Measurements from ENCODE around the gene DFFB. TPM values are rescaled to one million over a fixed set of nuclear protein-coding genes. Genes with fewer than 3 reads are reported as not detected.

DFFB gene
- total and polyA plus RNA-seq, 2 of the 13 experiments (the other 11 are each of a cell fraction or from before 2014, with no cell fraction given), result 4.6 to 9.3 TPM

DNA sequence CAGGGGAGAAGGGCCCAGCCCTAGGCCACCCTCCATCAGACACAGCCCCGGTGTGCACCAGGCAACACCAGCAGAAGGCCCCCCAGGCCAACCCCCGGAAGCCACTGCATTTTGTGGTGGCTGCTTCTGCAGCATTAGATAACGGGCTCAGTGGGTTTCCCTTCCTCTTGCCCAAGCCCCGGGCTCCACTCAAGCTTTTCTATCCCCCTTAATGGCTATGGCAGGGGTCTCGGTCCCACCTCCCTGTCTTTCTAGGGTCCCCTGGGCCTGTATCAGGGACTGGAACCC is 23.9 kb downstream of the DFFB start:
- FAIRE-seq (no peak), ATAC-seq (no peak), DNase-seq (ENCODE audit: low spot score) (no peak)
- Histone ChIP-seq H2AFZ (ENCODE audit: low read length) (no peak overlapping the region), H4K20me1 (ENCODE audit: insufficient read depth, low read length) (no peaks in the 10 kb centered on the region), H3K36me3 (replicated peaks in 1 of 2; ENCODE audit: control insufficient read depth in 1 of 2, insufficient read depth in 2 of 2, low read length in 2 of 2) (peaks cover 8 to 26% of the 10 kb centered on the region in 2 experiments; a peak in 4 of 5 replicates), H3K4me3 (replicated peaks in 1 of 3; ENCODE audit: insufficient read depth in 1 of 3, low read depth in 2 of 3, low read length in 3 of 3) (no peak overlapping the region), H3K27me3 (ENCODE audit: control insufficient read depth in 1 of 2, insufficient read depth in 2 of 2, low read length in 2 of 2) (no peaks in the 10 kb centered on the region), H3K79me2 (ENCODE audit: insufficient read depth, low read length) (no peaks in the 10 kb centered on the region), H3K4me1 (ENCODE audit: insufficient read depth, low read length) (0 out of 2 replicates have a peak, but pooled peaks cover 6% of the 10 kb centered on the region), H3K9ac (ENCODE audit: insufficient read depth, low read depth, low read length) (no peak overlapping the region), H3K4me2 (ENCODE audit: low read depth, low read length) (no peak overlapping the region), H3K9me3 (ENCODE audit: low read length) (peaks cover 16% of the 10 kb centered on the region), H3K27ac (ENCODE audit: extremely low read length, insufficient read depth, low read length) (no peak overlapping the region)
- TF ChIP-seq SYNCRIP (IDR thresholded peaks at IDR 0.05; ENCODE audit: insufficient read depth, low read depth, low read length) (no peak), ZNF781 (CRISPR knock-in tag; IDR thresholded peaks at IDR 0.05; ENCODE audit: borderline replicate concordance, not compliant biosample characterization) (no peak), ZNF672 (CRISPR knock-in tag; IDR thresholded peaks at IDR 0.05) (no peak), RAD21 (CRISPR knock-in tag; IDR thresholded peaks at IDR 0.05) (no peak), HNRNPL (IDR thresholded peaks at IDR 0.05; ENCODE audit: low read depth, low read length) (no peak), ZNF670 (CRISPR knock-in tag; IDR thresholded peaks at IDR 0.05; ENCODE audit: borderline replicate concordance) (no peak), ZNF383 (CRISPR knock-in tag; IDR thresholded peaks at IDR 0.05; ENCODE audit: borderline replicate concordance) (no peak), KDM4B (CRISPR knock-in tag; IDR thresholded peaks at IDR 0.05) (no peak)
- TF ChIP-seq, protein P1, sequence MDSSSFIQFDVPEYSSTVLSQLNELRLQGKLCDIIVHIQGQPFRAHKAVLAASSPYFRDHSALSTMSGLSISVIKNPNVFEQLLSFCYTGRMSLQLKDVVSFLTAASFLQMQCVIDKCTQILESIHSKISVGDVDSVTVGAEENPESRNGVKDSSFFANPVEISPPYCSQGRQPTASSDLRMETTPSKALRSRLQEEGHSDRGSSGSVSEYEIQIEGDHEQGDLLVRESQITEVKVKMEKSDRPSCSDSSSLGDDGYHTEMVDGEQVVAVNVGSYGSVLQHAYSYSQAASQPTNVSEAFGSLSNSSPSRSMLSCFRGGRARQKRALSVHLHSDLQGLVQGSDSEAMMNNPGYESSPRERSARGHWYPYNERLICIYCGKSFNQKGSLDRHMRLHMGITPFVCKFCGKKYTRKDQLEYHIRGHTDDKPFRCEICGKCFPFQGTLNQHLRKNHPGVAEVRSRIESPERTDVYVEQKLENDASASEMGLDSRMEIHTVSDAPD (CRISPR knock-in tag; IDR thresholded peaks at IDR 0.05), result no peak
- ChIA-PET POLR2A (no interaction called here), CTCF (ENCODE audit: low intra/inter-chr PET ratio, low total read pairs) (no interaction called here)
- WGBS (ENCODE audit: low lambda C conversion rate), result 96% methylated on average over 5 of the region's 5 CpGs
- BruUV-seq (replicated peaks), result no TSS peak
- intact Hi-C loops (cut with micrococcal nuclease; ENCODE audit: unreplicated experiment) (no loop called here), in situ Hi-C loops (cut with HindIII; ENCODE audit: extremely low pct_ligation_motif_present, low pct_unique_long_range_greater_than_20kb) (no loop called here)

Data from HepG2 (cell line).